Mucosa of stomach (tissue), 1 donor: ENCODE measurements around the gene KDM4C.

Source experiments
- H3K27me3 ChIP-seq: one replicate; pipeline ENCODE4 v1.7.0; 2013; ENCODE audit warnings: mild to moderate bottlenecking, low read length; ENCODE audit not compliant: control insufficient read depth, insufficient read depth
- H3K36me3 ChIP-seq: one replicate; pipeline ENCODE4 v1.7.0; 2013; ENCODE audit warnings: low read length; ENCODE audit not compliant: control insufficient read depth, insufficient read depth
- H3K4me1 ChIP-seq: one replicate; pipeline ENCODE4 v1.7.0; 2013; ENCODE audit warnings: mild to moderate bottlenecking, low read length; ENCODE audit not compliant: control insufficient read depth, insufficient read depth
- H3K4me3 ChIP-seq: one replicate; pipeline ENCODE4 v1.7.0; 2013; ENCODE audit warnings: low read length
- H3K9ac ChIP-seq: one replicate; pipeline ENCODE4 v1.7.0; 2013; ENCODE audit warnings: mild to moderate bottlenecking, low read length, moderate library complexity
- H3K9me3 ChIP-seq: one replicate; pipeline ENCODE4 v1.7.0; 2013; ENCODE audit warnings: mild to moderate bottlenecking, low read length, moderate library complexity; ENCODE audit not compliant: control insufficient read depth
- donor health status: Pancreatic carcinoma.

The KDM4C gene

DNA sequence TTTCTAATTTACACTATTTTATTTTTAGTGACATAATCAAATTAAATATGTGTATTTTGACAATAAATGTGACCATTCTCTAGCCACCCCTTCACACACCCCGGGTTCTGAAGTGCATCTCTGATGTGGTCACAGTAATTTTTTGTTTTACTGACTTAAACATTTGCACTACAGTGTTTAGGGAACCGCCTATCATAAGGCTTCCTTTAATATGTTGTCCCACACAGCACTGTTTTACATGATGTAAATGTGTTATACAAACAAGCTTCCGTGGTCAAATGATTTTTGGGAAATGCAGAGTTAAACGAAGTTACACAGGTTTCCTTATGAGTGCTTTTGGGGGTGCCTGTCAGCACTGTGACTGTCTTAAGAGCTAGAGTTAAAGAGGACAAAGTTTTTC lies 86.5 kb downstream of the KDM4C start:
- no peaks in the 10 kb centered on the region for H3K27me3 ChIP-seq
- no peaks in the 10 kb centered on the region for H3K9me3 ChIP-seq
- no peak overlapping the region for H3K9ac ChIP-seq
- no peaks in the 10 kb centered on the region for H3K4me1 ChIP-seq
- H3K4me3 ChIP-seq = no peak overlapping the region
- no peaks in the 10 kb centered on the region for H3K36me3 ChIP-seq

DNA sequence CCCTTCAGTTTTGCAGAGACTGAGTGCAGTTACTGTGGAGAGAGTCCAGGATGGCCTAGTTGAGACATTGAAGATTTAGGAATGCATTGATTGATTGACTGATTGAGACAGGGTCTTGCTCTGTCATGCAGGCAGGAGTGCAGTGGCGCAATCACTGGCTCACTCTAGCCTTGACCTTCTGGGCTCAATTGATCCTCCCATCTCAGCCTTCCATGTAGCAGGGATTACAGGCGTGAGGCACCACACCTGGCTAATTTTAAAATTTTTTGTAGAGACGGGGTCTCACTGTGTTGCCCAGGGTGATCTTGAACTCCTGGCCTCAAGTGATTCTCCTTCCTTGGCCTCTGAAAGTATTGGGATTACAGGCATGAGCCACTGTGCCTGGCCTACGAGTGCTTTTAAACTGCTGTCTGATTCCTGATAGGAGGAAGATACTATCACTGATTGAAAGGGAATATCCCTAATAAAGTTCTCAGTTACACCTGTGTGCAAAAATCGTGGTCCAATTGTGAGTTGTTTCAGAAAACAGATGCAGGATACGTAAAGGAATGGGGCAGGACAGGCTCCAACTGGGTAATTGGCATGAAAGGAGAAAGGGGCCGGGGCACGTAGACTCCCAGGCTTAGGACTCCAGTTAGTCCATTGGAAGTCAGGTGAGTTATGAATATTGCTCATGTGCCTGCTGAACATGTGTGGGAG lies 87.5 kb downstream of the KDM4C start:
- Histone ChIP-seq H3K9ac (no peak overlapping the region), H3K36me3 (no peaks in the 10 kb centered on the region), H3K4me3 (no peak overlapping the region), H3K27me3 (no peaks in the 10 kb centered on the region), H3K4me1 (no peaks in the 10 kb centered on the region), H3K9me3 (no peaks in the 10 kb centered on the region)

DNA sequence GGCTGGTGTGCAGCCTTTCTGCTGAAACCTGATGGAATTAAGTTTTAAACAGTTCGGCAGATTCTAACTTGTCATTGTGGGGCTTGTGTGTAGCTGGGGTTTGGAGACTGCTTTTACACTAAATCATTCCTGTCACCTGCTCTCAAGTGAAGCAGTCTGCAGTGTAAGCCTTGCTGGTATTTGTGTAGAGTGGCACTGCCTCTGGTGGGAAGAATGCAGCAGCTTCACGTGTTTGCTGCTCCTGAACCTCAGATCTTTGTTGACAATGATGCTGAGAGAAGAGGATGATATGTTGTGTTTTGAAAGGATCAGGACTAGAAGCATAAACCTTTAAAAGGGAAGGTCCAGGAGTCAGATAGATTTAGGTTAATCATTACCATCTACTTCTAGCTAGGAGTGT lies 88.1 kb downstream of the KDM4C start:
- no peaks in the 10 kb centered on the region for H3K4me1 ChIP-seq
- H3K36me3 ChIP-seq = no peaks in the 10 kb centered on the region
- H3K9me3 ChIP-seq = no peaks in the 10 kb centered on the region
- no peak overlapping the region for H3K4me3 ChIP-seq
- H3K9ac ChIP-seq = no peak overlapping the region
- H3K27me3 ChIP-seq = no peaks in the 10 kb centered on the region

DNA sequence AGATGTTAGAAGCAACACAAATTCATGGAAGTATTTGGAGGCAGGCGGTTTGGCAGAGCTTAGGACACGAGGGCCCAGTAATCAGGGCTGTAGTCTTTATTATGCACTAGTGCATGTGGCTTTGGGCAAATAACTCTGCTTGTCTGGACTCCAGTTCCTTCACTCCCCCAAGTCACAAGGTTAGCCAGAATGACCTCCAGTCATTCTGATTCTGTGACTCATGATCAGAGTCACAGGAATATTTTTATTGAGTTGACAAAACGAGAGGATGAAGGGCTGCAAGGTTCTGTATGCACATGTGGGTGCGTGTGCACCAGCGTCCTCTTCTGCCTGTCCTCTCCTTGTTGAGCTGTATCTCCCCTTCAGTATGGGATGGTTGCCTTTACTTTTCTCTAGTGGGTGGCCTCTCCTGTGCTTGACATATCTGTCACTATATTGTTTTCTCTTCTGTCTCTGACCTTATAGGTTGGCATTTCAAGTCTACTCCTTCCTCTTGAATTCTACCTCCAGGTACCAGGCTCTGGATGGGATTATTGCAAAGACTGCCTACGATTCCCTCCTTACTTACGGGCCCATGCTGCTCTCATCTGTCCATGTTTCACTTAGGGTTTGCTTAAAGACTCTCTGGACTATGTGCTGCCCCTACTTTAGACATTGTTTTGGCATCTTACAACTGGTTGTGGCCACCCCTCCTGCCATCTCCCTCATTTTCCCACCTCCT lies 94.6 kb downstream of the KDM4C start:
- H3K9me3 ChIP-seq = no peaks in the 10 kb centered on the region
- no peaks in the 10 kb centered on the region for H3K27me3 ChIP-seq
- no peak overlapping the region for H3K4me3 ChIP-seq
- H3K36me3 ChIP-seq = no peaks in the 10 kb centered on the region
- H3K4me1 ChIP-seq = no peaks in the 10 kb centered on the region
- H3K9ac ChIP-seq = no peak overlapping the region

DNA sequence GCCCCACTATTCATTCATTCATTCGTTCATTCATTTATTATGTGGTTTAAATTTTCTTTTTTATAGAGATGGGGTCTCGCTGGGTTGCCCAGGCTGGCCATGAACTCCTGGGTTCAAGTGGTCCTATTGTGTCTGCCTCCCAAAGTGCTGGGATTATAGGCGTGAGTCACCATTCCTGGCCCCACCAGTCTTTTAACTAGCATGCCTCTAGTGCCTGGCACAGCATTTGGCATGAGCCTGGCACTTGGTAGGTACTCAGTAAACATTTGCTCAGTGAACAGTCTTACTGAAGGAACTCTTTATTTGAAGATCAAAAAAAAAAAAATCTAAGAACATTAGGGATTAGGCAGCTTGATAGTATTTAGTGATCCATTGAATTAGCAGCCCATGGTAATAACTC lies 98.1 kb downstream of the KDM4C start:
- H3K9ac ChIP-seq = no peak overlapping the region
- H3K27me3 ChIP-seq = no peaks in the 10 kb centered on the region
- H3K9me3 ChIP-seq = no peaks in the 10 kb centered on the region
- no peaks in the 10 kb centered on the region for H3K36me3 ChIP-seq
- H3K4me1 ChIP-seq = no peaks in the 10 kb centered on the region
- H3K4me3 ChIP-seq = no peak overlapping the region

DNA sequence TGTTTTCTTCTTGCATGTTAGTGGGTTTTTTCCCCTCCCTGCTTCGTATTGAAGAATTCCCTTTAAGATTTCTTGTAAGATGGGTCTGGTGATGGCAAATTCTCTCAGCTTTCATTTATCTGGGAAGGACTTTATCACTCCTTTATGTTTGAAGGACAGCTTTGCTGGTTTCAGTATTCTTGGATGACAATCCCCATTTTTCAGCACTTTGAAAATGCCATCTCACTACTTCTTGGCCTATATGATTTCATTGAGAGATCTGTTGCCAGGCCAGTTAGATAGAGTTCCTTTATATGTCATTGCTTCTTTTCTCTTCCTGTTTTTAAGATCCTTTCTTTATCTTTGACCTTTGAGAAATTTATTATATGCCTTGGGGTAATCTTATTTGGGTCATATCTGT lies 106.3 kb downstream of the KDM4C start:
- Histone ChIP-seq H3K9ac (no peak overlapping the region), H3K4me3 (no peak overlapping the region), H3K4me1 (no peaks in the 10 kb centered on the region), H3K36me3 (no peaks in the 10 kb centered on the region), H3K27me3 (no peaks in the 10 kb centered on the region), H3K9me3 (no peaks in the 10 kb centered on the region)

DNA sequence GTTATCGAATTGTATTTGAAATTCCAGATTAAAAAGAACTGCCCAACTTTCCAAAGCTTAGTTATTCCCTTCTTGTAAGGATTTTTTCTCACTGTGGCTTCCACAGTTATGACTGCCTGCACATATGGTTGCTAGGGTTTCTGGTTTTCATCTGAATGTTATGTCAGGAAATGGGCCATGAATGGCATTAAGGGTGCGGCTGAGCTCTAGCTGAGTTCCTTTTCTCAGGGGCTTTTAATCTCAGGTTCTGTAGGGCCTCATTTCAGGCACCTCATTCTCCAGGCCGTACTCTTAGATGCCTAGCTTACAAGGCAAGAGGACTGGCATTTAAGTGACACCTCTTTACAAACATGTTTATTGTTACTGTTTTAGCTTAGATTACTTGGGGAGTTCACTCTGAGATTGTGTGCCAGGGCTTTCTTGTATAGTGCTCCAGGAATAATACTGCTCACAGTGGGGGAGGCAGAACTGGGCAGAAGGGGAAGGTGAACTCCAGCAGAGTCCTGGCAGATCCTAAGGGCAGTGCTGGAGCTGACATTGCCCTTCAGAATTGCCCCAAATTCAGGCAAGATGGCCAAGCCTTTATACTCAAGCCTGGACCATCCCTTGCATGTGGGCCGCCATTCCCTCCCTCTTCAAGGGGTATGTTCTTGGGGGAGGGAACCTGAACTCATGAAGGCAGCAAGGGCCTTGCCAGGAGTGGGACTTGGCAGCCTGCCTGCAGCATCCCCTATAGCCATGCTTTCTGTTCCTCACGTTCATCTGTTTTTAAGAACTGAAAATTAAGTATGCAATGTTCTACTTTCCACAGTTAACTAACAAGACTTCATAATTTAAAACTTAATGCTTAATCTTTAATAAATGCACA lies 111.5 kb downstream of the KDM4C start:
- H3K4me1 ChIP-seq = peaks cover 6% of the 10 kb centered on the region
- no peak overlapping the region for H3K9ac ChIP-seq
- H3K4me3 ChIP-seq = no peak overlapping the region
- no peaks in the 10 kb centered on the region for H3K27me3 ChIP-seq
- H3K9me3 ChIP-seq = no peaks in the 10 kb centered on the region
- H3K36me3 ChIP-seq = no peaks in the 10 kb centered on the region

DNA sequence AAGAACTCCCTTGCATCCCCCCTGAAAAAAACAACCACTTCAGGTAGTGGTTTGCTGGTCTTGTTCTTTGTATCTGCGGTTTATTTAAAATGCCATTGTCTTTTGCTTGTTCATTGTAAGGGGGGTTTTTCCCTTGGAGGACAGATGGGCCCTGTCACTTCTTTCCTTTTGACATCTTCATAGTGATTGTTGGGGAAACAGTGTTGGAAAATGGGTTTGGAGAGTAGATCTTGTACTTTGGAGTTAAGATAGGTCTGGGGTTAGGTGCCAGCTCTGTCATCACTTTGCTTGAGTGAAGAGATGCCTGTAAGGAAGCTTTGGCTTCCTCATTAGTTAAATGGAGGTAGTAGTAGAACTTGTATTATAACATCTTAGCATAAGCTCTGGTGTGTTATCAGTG lies 112.4 kb downstream of the KDM4C start:
- no peak overlapping the region for H3K9ac ChIP-seq
- H3K9me3 ChIP-seq = no peaks in the 10 kb centered on the region
- peaks cover 6% of the 10 kb centered on the region for H3K4me1 ChIP-seq
- H3K27me3 ChIP-seq = no peaks in the 10 kb centered on the region
- no peak overlapping the region for H3K4me3 ChIP-seq
- H3K36me3 ChIP-seq = no peaks in the 10 kb centered on the region

DNA sequence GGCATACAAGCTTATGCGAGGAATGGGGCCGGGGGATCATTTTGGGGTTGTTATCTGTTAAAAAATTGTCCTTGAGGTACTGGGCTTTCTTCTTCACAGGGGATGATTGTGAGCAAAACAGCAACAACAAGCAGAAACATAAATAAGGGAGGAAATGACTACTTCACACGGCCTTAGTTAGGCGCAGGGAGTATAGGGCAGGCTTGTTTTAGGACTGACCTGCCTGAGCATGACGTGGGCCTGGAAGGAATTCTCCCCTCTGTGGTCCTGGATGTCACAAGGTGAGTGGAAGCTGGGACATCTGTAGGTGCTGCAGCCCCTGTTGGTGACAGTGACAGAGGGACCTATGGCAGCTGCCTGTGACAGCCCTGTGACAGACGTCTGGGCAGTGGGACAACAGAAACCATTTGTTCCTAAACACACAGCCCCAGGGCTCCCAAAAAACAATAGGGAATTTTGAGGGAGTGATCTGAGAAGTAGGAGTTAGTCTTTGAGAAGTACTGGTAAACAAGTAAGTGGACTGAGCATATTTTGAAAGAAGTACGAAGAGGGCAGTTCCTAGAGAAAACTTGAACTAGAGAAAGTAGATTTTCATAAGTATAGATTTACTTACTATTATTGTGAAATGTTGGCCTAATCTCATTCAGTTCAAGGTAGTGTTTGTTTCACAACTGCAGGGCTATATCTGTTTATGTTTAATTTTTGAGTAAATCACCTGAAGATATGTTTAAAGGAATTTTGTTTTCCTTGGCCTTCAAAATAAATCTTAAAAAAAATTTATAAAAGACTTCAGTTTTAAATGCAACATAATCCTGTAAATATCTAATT lies 113.1 kb downstream of the KDM4C start:
- no peaks in the 10 kb centered on the region for H3K36me3 ChIP-seq
- no peaks in the 10 kb centered on the region for H3K9me3 ChIP-seq

DNA sequence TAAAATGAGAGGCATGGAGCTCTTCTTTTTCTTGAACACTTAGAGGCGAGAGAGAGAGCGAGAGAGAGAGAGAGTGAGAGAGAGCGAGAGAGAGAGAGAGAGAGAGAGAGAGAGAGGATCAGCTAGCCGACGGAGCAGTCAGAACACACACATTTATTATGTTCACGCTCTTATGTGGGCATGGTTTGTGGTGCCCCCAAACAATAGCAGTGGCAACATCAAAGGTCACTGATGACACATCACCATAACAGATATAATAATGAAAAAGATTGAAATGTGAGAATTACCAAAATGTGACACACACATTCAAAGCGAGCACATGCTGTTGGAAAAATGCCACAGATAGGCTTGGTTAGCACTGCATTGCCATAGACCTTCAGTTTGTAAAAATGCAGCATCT lies 116.1 kb downstream of the KDM4C start:
- peaks cover 6% of the 10 kb centered on the region for H3K4me1 ChIP-seq
- H3K4me3 ChIP-seq = no peak overlapping the region
- no peaks in the 10 kb centered on the region for H3K36me3 ChIP-seq
- H3K9me3 ChIP-seq = no peaks in the 10 kb centered on the region
- no peaks in the 10 kb centered on the region for H3K27me3 ChIP-seq
- no peak overlapping the region for H3K9ac ChIP-seq

More for the DNA sequence above, 113.1 kb downstream of the KDM4C start:
- Histone ChIP-seq H3K4me3 (no peak overlapping the region), H3K4me1 (peaks cover 6% of the 10 kb centered on the region), H3K27me3 (no peaks in the 10 kb centered on the region), H3K9ac (no peak overlapping the region)

DNA sequence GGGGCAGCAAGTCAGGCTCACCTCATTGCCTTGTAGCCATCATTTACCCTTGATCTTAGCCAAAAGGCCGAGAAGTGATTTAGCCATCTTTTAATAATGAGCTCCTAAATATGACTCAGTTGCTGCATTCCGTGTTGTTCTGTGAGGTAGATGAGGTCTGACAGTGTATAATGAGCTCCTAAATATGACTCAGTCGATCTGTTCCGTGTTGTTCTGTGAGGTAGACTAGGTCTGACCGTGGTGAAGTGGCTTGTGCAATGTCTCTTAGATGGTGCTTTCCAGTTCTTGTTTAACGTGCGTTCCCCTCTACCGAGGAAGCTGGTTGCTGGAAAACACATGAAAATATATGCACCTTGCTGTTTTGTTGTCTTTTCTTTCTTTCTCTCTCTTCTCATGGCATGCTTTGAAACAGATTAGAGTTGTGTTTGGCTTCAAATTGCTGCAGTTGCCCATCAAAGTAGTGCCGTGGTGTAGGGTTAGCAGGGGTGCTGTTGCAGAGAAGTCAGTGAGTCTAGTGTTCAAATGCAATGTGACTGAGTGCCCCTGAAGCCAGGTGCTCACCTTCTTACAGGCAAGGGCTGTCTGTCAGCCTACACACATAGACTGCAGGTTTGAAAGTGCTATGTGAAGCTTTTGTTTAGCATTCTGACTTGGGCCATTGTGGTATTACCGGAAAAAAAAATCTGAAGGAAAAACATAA lies 118.6 kb downstream of the KDM4C start:
- Histone ChIP-seq H3K4me1 (peaks cover 6% of the 10 kb centered on the region), H3K27me3 (no peaks in the 10 kb centered on the region), H3K36me3 (no peaks in the 10 kb centered on the region), H3K4me3 (no peak overlapping the region), H3K9me3 (no peaks in the 10 kb centered on the region), H3K9ac (no peak overlapping the region)
